ENCODE results near the gene VPS16.
A peak's percentile ranks its signal among the peaks of the same experiment; 100 is the strongest.

Gene VPS16

GRCh38 chr20:2816583-2817340 is 23.8 kb upstream of the VPS16 start:
- TF ChIP-seq CTCF (IDR thresholded peaks at IDR 0.05), result peak; percentile 42
- no peak for TF ChIP-seq ZFX (IDR thresholded peaks at IDR 0.05; ENCODE audit: borderline replicate concordance)
- H3K27ac ChIP-seq, result no peak overlapping the region

GRCh38 chr20:2817341-2817726 is 23.2 kb upstream of the VPS16 start:
- TF ChIP-seq ZFX (IDR thresholded peaks at IDR 0.05; ENCODE audit: borderline replicate concordance) (no peak), CTCF (IDR thresholded peaks at IDR 0.05) (no peak)
- H3K27ac ChIP-seq, result no peak overlapping the region

GRCh38 chr20:2817891-2818595 is 22.5 kb upstream of the VPS16 start:
- TF ChIP-seq ZFX (IDR thresholded peaks at IDR 0.05; ENCODE audit: borderline replicate concordance), result no peak
- TF ChIP-seq CTCF (IDR thresholded peaks at IDR 0.05), result no peak
- no peak overlapping the region for H3K27ac ChIP-seq

- no peak overlapping the region for H3K27ac ChIP-seq
- TF ChIP-seq CTCF (IDR thresholded peaks at IDR 0.05) (no peak), ZFX (IDR thresholded peaks at IDR 0.05; ENCODE audit: borderline replicate concordance) (no peak)
These were observed 20.3 kb upstream of the VPS16 start for GRCh38 chr20:2820084-2820895.

GRCh38 chr20:2820896-2821869 is 19.4 kb upstream of the VPS16 start:
- no peak overlapping the region for H3K27ac ChIP-seq

More at GRCh38 chr20:2820896-2821869, 19.4 kb upstream of the VPS16 start:
- no peak for TF ChIP-seq ZFX (IDR thresholded peaks at IDR 0.05; ENCODE audit: borderline replicate concordance)
- TF ChIP-seq CTCF (IDR thresholded peaks at IDR 0.05), result no peak
